ENCODE results near the gene MBOAT2. TPM values are rescaled to one million over a fixed set of nuclear protein-coding genes. Genes with fewer than 3 reads are reported as not detected.

MBOAT2 gene
- total RNA-seq, 1 donor from 2014 or later: 72.5 TPM

DNA sequence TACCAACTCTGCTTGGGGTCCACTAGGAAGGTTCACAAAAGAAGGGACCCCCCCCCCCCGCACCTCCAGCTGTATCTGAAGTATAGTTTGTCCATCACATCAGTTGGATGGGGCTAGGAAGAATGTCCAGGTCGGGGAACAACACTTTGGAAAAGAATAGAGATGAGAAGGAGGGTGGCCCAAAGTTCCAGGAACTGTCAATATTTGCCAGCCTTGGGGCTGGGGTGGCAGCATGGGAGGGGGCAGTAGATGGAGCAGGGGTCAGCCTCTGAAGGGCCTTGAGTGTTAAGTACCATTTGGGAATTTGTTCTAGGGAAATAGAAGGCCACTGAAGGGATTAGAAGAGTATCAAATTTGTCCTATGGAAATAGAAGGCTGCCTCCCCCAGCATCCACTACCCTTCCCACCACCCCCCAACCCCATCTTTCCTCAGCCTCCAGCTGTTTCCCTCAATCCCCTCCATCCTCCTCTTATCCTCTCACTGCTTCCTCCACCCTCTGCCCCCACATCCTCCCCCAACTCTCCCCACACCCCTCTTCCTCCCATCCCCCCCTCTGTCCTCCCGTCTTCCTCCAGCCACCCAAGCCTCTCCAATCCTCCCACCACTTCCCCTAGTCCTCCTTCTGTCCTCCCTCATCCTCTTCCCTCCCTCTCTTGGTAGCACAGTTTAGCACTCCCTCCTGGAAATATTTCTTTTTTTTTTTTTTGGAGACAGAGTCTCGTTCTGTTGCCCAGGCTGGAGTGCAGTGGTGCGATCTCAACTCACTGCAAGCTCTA is 164.1 kb downstream of the MBOAT2 start:
- peaks cover 8% of the 10 kb centered on the region for H3K4me1 Mint-ChIP-seq (ENCODE audit: low read depth, unreplicated experiment)
- H3K36me3 Mint-ChIP-seq (ENCODE audit: unreplicated experiment): peaks cover 10% of the 10 kb centered on the region
- H3K27ac Mint-ChIP-seq (ENCODE audit: unreplicated experiment): no peak overlapping the region
- TF ChIP-seq, protein P1, sequence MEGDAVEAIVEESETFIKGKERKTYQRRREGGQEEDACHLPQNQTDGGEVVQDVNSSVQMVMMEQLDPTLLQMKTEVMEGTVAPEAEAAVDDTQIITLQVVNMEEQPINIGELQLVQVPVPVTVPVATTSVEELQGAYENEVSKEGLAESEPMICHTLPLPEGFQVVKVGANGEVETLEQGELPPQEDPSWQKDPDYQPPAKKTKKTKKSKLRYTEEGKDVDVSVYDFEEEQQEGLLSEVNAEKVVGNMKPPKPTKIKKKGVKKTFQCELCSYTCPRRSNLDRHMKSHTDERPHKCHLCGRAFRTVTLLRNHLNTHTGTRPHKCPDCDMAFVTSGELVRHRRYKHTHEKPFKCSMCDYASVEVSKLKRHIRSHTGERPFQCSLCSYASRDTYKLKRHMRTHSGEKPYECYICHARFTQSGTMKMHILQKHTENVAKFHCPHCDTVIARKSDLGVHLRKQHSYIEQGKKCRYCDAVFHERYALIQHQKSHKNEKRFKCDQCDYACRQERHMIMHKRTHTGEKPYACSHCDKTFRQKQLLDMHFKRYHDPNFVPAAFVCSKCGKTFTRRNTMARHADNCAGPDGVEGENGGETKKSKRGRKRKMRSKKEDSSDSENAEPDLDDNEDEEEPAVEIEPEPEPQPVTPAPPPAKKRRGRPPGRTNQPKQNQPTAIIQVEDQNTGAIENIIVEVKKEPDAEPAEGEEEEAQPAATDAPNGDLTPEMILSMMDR (IDR thresholded peaks at IDR 0.05; ENCODE audit: partially characterized antibody, unreplicated experiment): no peak
- no peak overlapping the region for H3K4me3 Mint-ChIP-seq (ENCODE audit: unreplicated experiment)
- H3K27me3 Mint-ChIP-seq (ENCODE audit: unreplicated experiment): no peaks in the 10 kb centered on the region
- H3K9me3 Mint-ChIP-seq (ENCODE audit: unreplicated experiment): peaks cover 5% of the 10 kb centered on the region
- DNase-seq: no peak

DNA sequence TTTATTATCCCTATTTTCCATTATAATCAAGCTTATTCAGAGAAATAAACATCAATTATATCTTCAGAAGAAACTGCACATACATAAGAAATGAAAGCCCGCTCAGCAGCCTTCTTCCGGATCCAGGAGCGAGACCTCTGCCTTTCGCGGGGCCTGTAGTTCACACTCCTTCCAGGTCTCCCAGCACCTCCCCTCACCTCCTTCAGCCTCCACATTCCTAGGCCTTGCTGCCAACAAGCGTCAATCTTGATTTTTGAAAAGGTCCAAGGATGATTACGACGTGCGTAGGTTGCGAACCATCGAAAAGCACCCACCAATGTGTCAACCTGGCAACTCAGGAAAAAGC is 165.7 kb downstream of the MBOAT2 start:
- peak overlapping the region; percentile 98 for H3K4me3 Mint-ChIP-seq (ENCODE audit: unreplicated experiment)
- H3K36me3 Mint-ChIP-seq (ENCODE audit: unreplicated experiment): peaks cover 10% of the 10 kb centered on the region
- no peak for DNase-seq

DNA sequence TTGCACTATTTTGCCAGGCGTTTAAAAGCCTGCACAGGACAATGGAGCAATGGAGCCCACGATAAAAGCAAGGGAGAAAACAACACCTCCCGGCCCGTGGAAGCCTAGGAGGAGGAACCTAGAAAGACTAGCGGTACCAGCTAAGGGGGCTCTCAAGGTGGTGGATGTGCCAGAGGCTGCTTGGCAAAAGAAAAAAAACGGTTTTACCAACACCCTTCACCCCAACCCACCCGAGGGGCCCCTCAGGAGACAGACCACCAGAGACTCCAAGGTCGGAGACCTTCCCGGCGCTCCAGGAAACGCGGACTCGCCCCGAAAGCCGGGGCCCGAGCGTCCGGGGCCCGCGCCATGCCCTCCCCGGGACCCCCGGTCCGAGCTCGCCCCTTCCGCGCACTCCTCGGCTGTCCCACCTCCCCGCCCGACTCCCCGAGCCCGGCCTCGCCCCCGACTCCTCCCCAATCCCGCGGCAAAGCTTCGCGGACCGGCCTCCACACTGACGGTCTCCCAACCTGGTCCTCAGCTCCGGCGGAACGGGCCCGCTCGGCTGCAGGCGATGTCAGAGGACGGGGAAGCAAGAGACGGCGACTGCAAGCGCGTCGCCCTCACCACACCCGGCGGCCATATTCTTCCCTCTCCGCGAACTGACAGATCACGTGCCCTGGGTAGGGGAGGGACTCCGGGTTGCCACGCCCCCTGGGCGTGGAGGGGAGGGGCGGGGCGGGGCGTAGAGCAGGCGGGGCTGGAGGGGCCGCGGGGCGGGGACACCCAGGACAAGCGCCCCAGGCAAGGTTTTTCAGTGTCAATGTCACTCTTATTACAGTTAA is 166.3 kb downstream of the MBOAT2 start, which contains the start of gene KIDINS220:
TSS of gene KIDINS220 (minus strand) at position 643 of the 824 bp plus-strand sequence. CDS start 10,520 bp downstream, outside the sequence.
- Mint-ChIP-seq H3K4me3 (ENCODE audit: unreplicated experiment) (peak within 1 kb of the TSS; percentile 98), H3K27me3 (ENCODE audit: unreplicated experiment) (peaks cover 2% of the 10 kb centered on the region), H3K27ac (ENCODE audit: unreplicated experiment) (peak within 1 kb of the TSS; percentile 97), H3K36me3 (ENCODE audit: unreplicated experiment) (peaks cover 10% of the 10 kb centered on the region), H3K4me1 (ENCODE audit: low read depth, unreplicated experiment) (peaks cover 17% of the 10 kb centered on the region), H3K9me3 (ENCODE audit: unreplicated experiment) (peaks cover 5% of the 10 kb centered on the region)
- TF ChIP-seq, protein P1 (IDR thresholded peaks at IDR 0.05; ENCODE audit: partially characterized antibody, unreplicated experiment): no peak
- DNase-seq: peak; percentile 87

More for the DNA sequence above, 165.7 kb downstream of the MBOAT2 start:
- peaks cover 17% of the 10 kb centered on the region for H3K4me1 Mint-ChIP-seq (ENCODE audit: low read depth, unreplicated experiment)
- peaks cover 5% of the 10 kb centered on the region for H3K9me3 Mint-ChIP-seq (ENCODE audit: unreplicated experiment)
- peaks cover 2% of the 10 kb centered on the region for H3K27me3 Mint-ChIP-seq (ENCODE audit: unreplicated experiment)
- TF ChIP-seq, protein P1 (IDR thresholded peaks at IDR 0.05; ENCODE audit: partially characterized antibody, unreplicated experiment): no peak
- H3K27ac Mint-ChIP-seq (ENCODE audit: unreplicated experiment): peak overlapping the region; percentile 55

DNA sequence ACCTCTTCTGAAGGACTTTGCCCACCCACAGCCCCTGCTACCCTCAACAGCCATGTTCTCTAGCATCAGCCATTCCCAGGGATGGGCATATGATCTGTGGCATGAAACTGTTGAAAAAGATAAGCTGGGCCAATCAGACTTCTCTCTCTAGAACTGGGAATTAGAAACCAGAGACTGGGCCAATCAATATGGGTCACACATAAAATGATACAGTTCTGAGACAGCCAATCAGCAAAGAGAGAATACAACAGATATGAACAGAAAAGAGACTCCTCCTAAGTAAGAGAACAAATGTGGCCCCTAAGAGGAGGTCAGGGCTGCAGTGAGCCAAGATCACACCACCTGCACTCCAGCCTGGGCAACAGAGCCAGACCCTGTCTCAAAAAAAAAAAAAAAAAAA is 168.2 kb downstream of the MBOAT2 start:
- H3K27me3 Mint-ChIP-seq (ENCODE audit: unreplicated experiment): peaks cover 2% of the 10 kb centered on the region
- peaks cover 10% of the 10 kb centered on the region for H3K36me3 Mint-ChIP-seq (ENCODE audit: unreplicated experiment)
- no peak for DNase-seq
- peak overlapping the region; percentile 92 for H3K4me3 Mint-ChIP-seq (ENCODE audit: unreplicated experiment)
- H3K9me3 Mint-ChIP-seq (ENCODE audit: unreplicated experiment): peaks cover 5% of the 10 kb centered on the region
- H3K4me1 Mint-ChIP-seq (ENCODE audit: low read depth, unreplicated experiment): peaks cover 17% of the 10 kb centered on the region
- H3K27ac Mint-ChIP-seq (ENCODE audit: unreplicated experiment): no peak overlapping the region
- TF ChIP-seq, protein P1 (IDR thresholded peaks at IDR 0.05; ENCODE audit: partially characterized antibody, unreplicated experiment): no peak
